ENCODE data around the gene PDHA2. TPM values are rescaled to one million over a fixed set of nuclear protein-coding genes. Genes with fewer than 3 reads are reported as not detected.

The PDHA2 gene
- total RNA-seq, 4 donors from 2014 or later: not detected

DNA sequence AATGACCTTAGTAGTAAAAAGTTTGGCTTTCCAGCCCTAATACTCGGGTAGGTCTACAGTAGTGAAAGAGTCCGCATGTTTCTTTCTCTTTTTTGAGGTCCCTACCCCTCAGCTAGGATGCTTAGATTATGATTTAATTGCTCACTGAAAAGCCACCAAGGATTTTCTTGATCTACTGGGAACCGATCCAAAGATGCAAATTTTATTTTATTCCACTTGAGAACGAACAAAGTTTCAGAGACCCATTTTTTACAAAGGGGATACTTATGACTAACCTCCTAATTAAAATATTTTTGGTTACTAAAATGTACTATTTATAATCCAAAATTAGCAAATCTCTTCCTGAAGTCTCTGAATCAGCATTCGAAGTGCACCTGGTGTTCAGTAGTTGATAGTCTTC, 14.3 kb upstream of the PDHA2 start:
- WGBS: 82% methylated on average over 5 of the region's 5 CpGs
- Histone ChIP-seq H3K4me1 (no peaks in the 10 kb centered on the region), H3K36me3 (no peaks in the 10 kb centered on the region), H3K27me3 (no peaks in the 10 kb centered on the region), H3K4me3 (no peak overlapping the region), H3K9me3 (no peaks in the 10 kb centered on the region), H3K27ac (replicated peaks in 1 of 4) (no peak overlapping the region)
- intact Hi-C loops (cut with DNase I): no loop called here
- TF ChIP-seq POLR2AphosphoS5 (IDR thresholded peaks at IDR 0.05) (no peak), POLR2A (IDR thresholded peaks at IDR 0.05; ENCODE audit: low read depth) (no peak), EP300 (IDR thresholded peaks at IDR 0.05) (no peak)
- TF ChIP-seq, protein P1, sequence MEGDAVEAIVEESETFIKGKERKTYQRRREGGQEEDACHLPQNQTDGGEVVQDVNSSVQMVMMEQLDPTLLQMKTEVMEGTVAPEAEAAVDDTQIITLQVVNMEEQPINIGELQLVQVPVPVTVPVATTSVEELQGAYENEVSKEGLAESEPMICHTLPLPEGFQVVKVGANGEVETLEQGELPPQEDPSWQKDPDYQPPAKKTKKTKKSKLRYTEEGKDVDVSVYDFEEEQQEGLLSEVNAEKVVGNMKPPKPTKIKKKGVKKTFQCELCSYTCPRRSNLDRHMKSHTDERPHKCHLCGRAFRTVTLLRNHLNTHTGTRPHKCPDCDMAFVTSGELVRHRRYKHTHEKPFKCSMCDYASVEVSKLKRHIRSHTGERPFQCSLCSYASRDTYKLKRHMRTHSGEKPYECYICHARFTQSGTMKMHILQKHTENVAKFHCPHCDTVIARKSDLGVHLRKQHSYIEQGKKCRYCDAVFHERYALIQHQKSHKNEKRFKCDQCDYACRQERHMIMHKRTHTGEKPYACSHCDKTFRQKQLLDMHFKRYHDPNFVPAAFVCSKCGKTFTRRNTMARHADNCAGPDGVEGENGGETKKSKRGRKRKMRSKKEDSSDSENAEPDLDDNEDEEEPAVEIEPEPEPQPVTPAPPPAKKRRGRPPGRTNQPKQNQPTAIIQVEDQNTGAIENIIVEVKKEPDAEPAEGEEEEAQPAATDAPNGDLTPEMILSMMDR (IDR thresholded peaks at IDR 0.05): no peak
- no peak for DNase-seq (ENCODE audit: extremely low spot score)

DNA sequence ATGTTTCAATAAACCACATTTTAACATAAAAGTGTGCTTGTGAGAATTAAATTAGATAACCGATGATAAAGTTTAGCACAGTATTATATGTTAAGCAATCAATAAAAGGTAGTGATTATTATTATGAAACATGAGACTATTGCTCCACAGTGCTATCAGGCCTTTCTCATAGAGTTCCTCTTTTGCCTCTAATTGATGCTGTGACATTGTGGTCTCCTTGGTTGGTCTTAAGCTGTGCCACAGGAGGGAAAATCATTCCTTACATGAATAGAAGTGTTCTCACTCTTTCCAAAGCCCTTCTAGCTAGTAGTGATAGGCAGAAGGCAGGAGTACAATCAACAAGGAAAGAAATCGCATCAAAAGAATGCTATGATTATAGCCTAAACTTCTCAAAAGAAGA, 9.2 kb upstream of the PDHA2 start:
- DNase-seq (ENCODE audit: extremely low spot score): no peak
- Histone ChIP-seq H3K4me3 (no peak overlapping the region), H3K27me3 (no peaks in the 10 kb centered on the region), H3K9me3 (no peaks in the 10 kb centered on the region), H3K27ac (replicated peaks in 1 of 4) (no peak overlapping the region), H3K4me1 (no peaks in the 10 kb centered on the region), H3K36me3 (no peaks in the 10 kb centered on the region)
- 98% methylated on average over 2 of the region's 2 CpGs for WGBS
- no peak for TF ChIP-seq POLR2A (IDR thresholded peaks at IDR 0.05; ENCODE audit: low read depth)
- TF ChIP-seq, protein P1 (IDR thresholded peaks at IDR 0.05): no peak
- TF ChIP-seq POLR2AphosphoS5 (IDR thresholded peaks at IDR 0.05): no peak
- no peak for TF ChIP-seq EP300 (IDR thresholded peaks at IDR 0.05)
- intact Hi-C loops (cut with DNase I): no loop called here

DNA sequence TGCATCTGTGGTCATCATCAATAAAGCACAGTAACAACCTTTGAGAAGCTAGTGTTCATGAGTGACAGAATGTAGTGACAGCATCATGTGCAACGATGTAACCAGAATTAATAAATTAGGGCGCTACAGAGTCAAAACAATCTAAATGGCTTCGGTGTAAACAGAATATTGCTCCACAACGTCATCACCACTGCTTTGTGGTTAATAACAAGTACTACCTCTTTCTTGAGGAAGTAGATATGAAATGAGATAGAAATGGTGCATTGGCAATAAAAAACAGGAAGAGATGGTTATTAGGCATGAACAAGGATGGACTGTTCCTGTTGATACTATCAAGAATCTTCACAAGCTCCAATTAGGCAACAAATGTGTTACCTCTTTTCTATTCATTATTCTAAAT, 8.7 kb upstream of the PDHA2 start:
- H3K9me3 ChIP-seq: no peaks in the 10 kb centered on the region
- no peaks in the 10 kb centered on the region for H3K36me3 ChIP-seq
- TF ChIP-seq POLR2AphosphoS5 (IDR thresholded peaks at IDR 0.05): no peak
- TF ChIP-seq POLR2A (IDR thresholded peaks at IDR 0.05; ENCODE audit: low read depth): no peak
- no peak for TF ChIP-seq EP300 (IDR thresholded peaks at IDR 0.05)
- TF ChIP-seq, protein P1 (IDR thresholded peaks at IDR 0.05): no peak
- no peak overlapping the region for H3K27ac ChIP-seq (replicated peaks in 1 of 4)
- H3K4me3 ChIP-seq: no peak overlapping the region
- H3K27me3 ChIP-seq: no peaks in the 10 kb centered on the region
- no peaks in the 10 kb centered on the region for H3K4me1 ChIP-seq
- intact Hi-C loops (cut with DNase I): no loop called here
- no peak for DNase-seq (ENCODE audit: extremely low spot score)
- WGBS: 70% methylated on average over 4 of the region's 4 CpGs

DNA sequence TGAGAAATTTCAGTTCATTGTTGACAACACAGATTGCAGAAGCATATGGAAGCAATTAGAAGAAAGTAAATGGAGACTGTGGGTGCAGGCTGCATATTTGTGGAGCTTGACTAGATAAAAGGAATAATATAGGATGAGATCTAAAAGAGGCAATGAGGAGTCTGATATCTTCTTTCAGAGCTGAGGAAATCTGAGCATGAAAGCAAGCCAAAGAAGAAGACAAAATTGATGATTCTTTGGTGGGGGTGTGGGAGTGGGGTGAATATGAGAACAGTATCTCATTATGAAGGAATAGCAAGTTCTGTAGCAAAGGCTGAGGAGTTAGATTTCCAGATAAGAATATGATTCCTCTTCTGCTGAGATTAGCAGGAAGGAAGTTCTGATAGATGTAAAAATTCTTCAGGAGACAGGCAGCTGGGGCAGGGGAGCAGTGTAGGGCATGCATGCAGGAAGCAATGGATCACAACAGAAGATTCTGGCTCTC, 6.1 kb upstream of the PDHA2 start:
- intact Hi-C loops (cut with DNase I): no loop called here
- no peak overlapping the region for H3K4me3 ChIP-seq
- no peak overlapping the region for H3K27ac ChIP-seq (replicated peaks in 1 of 4)

More for the DNA sequence above, 6.1 kb upstream of the PDHA2 start:
- no peaks in the 10 kb centered on the region for H3K36me3 ChIP-seq
- TF ChIP-seq POLR2AphosphoS5 (IDR thresholded peaks at IDR 0.05) (no peak), POLR2A (IDR thresholded peaks at IDR 0.05; ENCODE audit: low read depth) (no peak), EP300 (IDR thresholded peaks at IDR 0.05) (no peak)
- TF ChIP-seq, protein P1 (IDR thresholded peaks at IDR 0.05): no peak
- H3K27me3 ChIP-seq: no peaks in the 10 kb centered on the region
- no peaks in the 10 kb centered on the region for H3K9me3 ChIP-seq
- no peak for DNase-seq (ENCODE audit: extremely low spot score)
- no peaks in the 10 kb centered on the region for H3K4me1 ChIP-seq
